ENCODE results near the gene FXYD6. TPM values are rescaled to one million over a fixed set of nuclear protein-coding genes. Genes with fewer than 3 reads are reported as not detected.

Gene FXYD6
- total RNA-seq, 1 donor from 2014 or later: not detected

- no peak for TF ChIP-seq CTCF (IDR thresholded peaks at IDR 0.05)
- peaks cover 13% of the 10 kb centered on the region for H3K4me1 Mint-ChIP-seq
- no peaks in the 10 kb centered on the region for H3K9me3 Mint-ChIP-seq
- no peak overlapping the region for H3K27ac Mint-ChIP-seq
- H3K4me3 Mint-ChIP-seq: no peak overlapping the region
- POLR2A ChIA-PET: no interaction called here
- ATAC-seq (ENCODE audit: low read depth) (no peak), DNase-seq (no peak)
- intact Hi-C loops (cut with micrococcal nuclease): no loop called here
- H3K27me3 Mint-ChIP-seq: no peaks in the 10 kb centered on the region
- CTCF ChIA-PET: interaction anchor here (0.8 to 1.9 kb wide), 2 partner anchors 41 to 62 kb away, joined by 4 to 10 read pairs; no protein-coding TSS in a partner anchor
- H3K36me3 Mint-ChIP-seq (ENCODE audit: low read depth): no peaks in the 10 kb centered on the region
Measured at GRCh38 chr11:117905524-117905923, 29.1 kb upstream of the FXYD6 start.

- POLR2A ChIA-PET: interaction anchor here (0.6 to 1.0 kb wide), 2 partner anchors 149 to 260 kb away, joined by 4 to 9 read pairs; no protein-coding TSS in a partner anchor
- CTCF ChIA-PET: interaction anchor here (1.3 to 1.9 kb wide), 6 partner anchors 18 to 477 kb away, joined by 4 to 12 read pairs (median 7); no protein-coding TSS in a partner anchor
- no peak overlapping the region for H3K4me3 Mint-ChIP-seq
- TF ChIP-seq CTCF (IDR thresholded peaks at IDR 0.05): no peak
- H3K4me1 Mint-ChIP-seq: peaks cover 31% of the 10 kb centered on the region
- DNase-seq (no peak), ATAC-seq (ENCODE audit: low read depth) (no peak)
- intact Hi-C loops (cut with micrococcal nuclease): loop anchor here (1.0 kb wide), 2 partner anchors 59 to 80 kb away; no protein-coding TSS in a partner anchor
- H3K36me3 Mint-ChIP-seq (ENCODE audit: low read depth): no peaks in the 10 kb centered on the region
- no peaks in the 10 kb centered on the region for H3K9me3 Mint-ChIP-seq
- H3K27ac Mint-ChIP-seq: no peak overlapping the region
- H3K27me3 Mint-ChIP-seq: no peaks in the 10 kb centered on the region
Measured at GRCh38 chr11:117903505-117904382, 27.3 kb upstream of the FXYD6 start.

GRCh38 chr11:117902001-117902845, 25.8 kb upstream of the FXYD6 start:
- TF ChIP-seq CTCF (IDR thresholded peaks at IDR 0.05): no peak
- ATAC-seq (ENCODE audit: low read depth) (no peak), DNase-seq (no peak)
- H3K27me3 Mint-ChIP-seq: no peaks in the 10 kb centered on the region
- H3K27ac Mint-ChIP-seq: no peak overlapping the region
- no peaks in the 10 kb centered on the region for H3K36me3 Mint-ChIP-seq (ENCODE audit: low read depth)
- intact Hi-C loops (cut with micrococcal nuclease): no loop called here
- H3K4me3 Mint-ChIP-seq: no peak overlapping the region
- CTCF ChIA-PET: interaction anchor here (0.6 to 1.4 kb wide), 2 partner anchors 44 to 65 kb away, joined by 3 to 6 read pairs; no protein-coding TSS in a partner anchor
- peaks cover 28% of the 10 kb centered on the region for H3K4me1 Mint-ChIP-seq
- POLR2A ChIA-PET: no interaction called here
- no peaks in the 10 kb centered on the region for H3K9me3 Mint-ChIP-seq

GRCh38 chr11:117901601-117902000, 25.1 kb upstream of the FXYD6 start:
- peaks cover 26% of the 10 kb centered on the region for H3K4me1 Mint-ChIP-seq
- POLR2A ChIA-PET: interaction anchor here (0.7 to 2.0 kb wide), 2 partner anchors 18 to 86 kb away, joined by 3 to 11 read pairs; no protein-coding TSS in a partner anchor
- ATAC-seq (ENCODE audit: low read depth) (no peak), DNase-seq (no peak)
- H3K9me3 Mint-ChIP-seq: no peaks in the 10 kb centered on the region
- H3K4me3 Mint-ChIP-seq: no peak overlapping the region
- H3K27ac Mint-ChIP-seq: no peak overlapping the region
- CTCF ChIA-PET: interaction anchor here (0.6 to 1.4 kb wide), 2 partner anchors 45 to 66 kb away, joined by 3 to 6 read pairs; no protein-coding TSS in a partner anchor
- intact Hi-C loops (cut with micrococcal nuclease): loop anchor here (2.0 kb wide), 2 partner anchors 17 to 45 kb away; no protein-coding TSS in a partner anchor
- no peaks in the 10 kb centered on the region for H3K36me3 Mint-ChIP-seq (ENCODE audit: low read depth)
- no peak for TF ChIP-seq CTCF (IDR thresholded peaks at IDR 0.05)
- H3K27me3 Mint-ChIP-seq: no peaks in the 10 kb centered on the region
